GM21528 (cell line): ENCODE data around the gene GRIN1.

Experiments used
- ATAC-seq: cut with Tn5 transposase; IDR thresholded peaks from one replicate; pipeline ENCODE4 v1.9.1; 2021; ENCODE audit warnings: mild to moderate bottlenecking, moderate library complexity; ENCODE audit not compliant: unreplicated experiment, low FRiP score

GRIN1 gene

GRCh38 chr9:137173796-137174664 lies 35.1 kb downstream of the GRIN1 start:
- no peak for ATAC-seq

- no peak for ATAC-seq
Observed at GRCh38 chr9:137174722-137175293, 35.9 kb downstream of the GRIN1 start.

- ATAC-seq, result no peak
Observed at GRCh38 chr9:137175345-137175961, 36.5 kb downstream of the GRIN1 start.

- no peak for ATAC-seq
Observed at GRCh38 chr9:137176302-137177182, 37.6 kb downstream of the GRIN1 start.

GRCh38 chr9:137178201-137178938 lies 39.4 kb downstream of the GRIN1 start:
- no peak for ATAC-seq

GRCh38 chr9:137178939-137179630 lies 40.1 kb downstream of the GRIN1 start:
- no peak for ATAC-seq

- no peak for ATAC-seq
Observed at GRCh38 chr9:137179761-137180160, 40.8 kb downstream of the GRIN1 start.

GRCh38 chr9:137180491-137180890 lies 41.5 kb downstream of the GRIN1 start:
- no peak for ATAC-seq

- no peak for ATAC-seq
Observed at GRCh38 chr9:137181680-137182079, 42.7 kb downstream of the GRIN1 start.

GRCh38 chr9:137182836-137183235 lies 43.9 kb downstream of the GRIN1 start:
- ATAC-seq, result no peak

GRCh38 chr9:137183980-137184595 lies 45.1 kb downstream of the GRIN1 start:
- ATAC-seq, result no peak

- no peak for ATAC-seq
Observed at GRCh38 chr9:137184881-137185660, 46.1 kb downstream of the GRIN1 start.

- ATAC-seq, result no peak
Observed at GRCh38 chr9:137185921-137186320, 47.0 kb downstream of the GRIN1 start.

GRCh38 chr9:137186385-137186784 lies 47.4 kb downstream of the GRIN1 start:
- ATAC-seq, result no peak

GRCh38 chr9:137187386-137187785 lies 48.4 kb downstream of the GRIN1 start:
- ATAC-seq, result no peak

- no peak for ATAC-seq
Observed at GRCh38 chr9:137188086-137188489, 49.1 kb downstream of the GRIN1 start.

- peak; percentile 71 for ATAC-seq
Observed at GRCh38 chr9:137188490-137189296, 49.7 kb downstream of the GRIN1 start, which contains the start of the genes ANAPC2 and SSNA1. TSS of gene ANAPC2 (minus strand) at chr9:137188560. CDS start at chr9:137188532, 28 bp downstream. TSS of gene SSNA1 (plus strand) at chr9:137188676. CDS start at chr9:137188727, 51 bp downstream.
